Panc1 (cell line): ENCODE measurements around the gene RALGAPA1. TPM values are rescaled to one million over a fixed set of nuclear protein-coding genes. Genes with fewer than 3 reads are reported as not detected.
"Not testable (repeated sequence)": the region's sequence is repeated elsewhere in the genome, so short reads cannot be mapped to it uniquely, and the experiment has no call there.

Experiments
- ATAC-seq: fragments of 200-7000 bp; cut with Tn5 transposase; 2 replicates; pipeline ENCODE4 v1.9.1; 2020; ENCODE audit warnings: mild to moderate bottlenecking, moderate library complexity
- BruUV-seq: library from RNA; stranded (reverse); fragments of 400-500 nt; replicated peaks from 2 replicates; lab custom pipeline; 2021; lab: Mats Ljungman, UMichigan
- CTCF ChIA-PET: fragments of 300-600 bp; sonication (Branson Sonifier 250); formaldehyde crosslinking; loops from one replicate; lab custom pipeline; 2022; ENCODE audit warnings: antibody characterized with exemption; lab: Charles Lee
- POLR2A ChIA-PET: fragments of 300-600 bp; sonication (Branson Sonifier 250); formaldehyde crosslinking; loops from one replicate; lab custom pipeline; 2022; ENCODE audit warnings: antibody characterized with exemption; lab: Charles Lee
- DNase-seq: peaks from one replicate; pipeline ENCODE4 v3.0.0-alpha.2; 2010; ENCODE audit warnings: low read depth, low spot score
- H3K27ac ChIP-seq: 2 replicates; pipeline ENCODE4 v1.5.1; 2011; ENCODE audit warnings: mild to moderate bottlenecking, low read length, inconsistent platforms
- H3K27me3 ChIP-seq: fragments of 200-500 bp; sonication (Bioruptor generic); 2 replicates; pipeline ENCODE4 v1.6.0; 2014; ENCODE audit warnings: low read length, inconsistent platforms; ENCODE audit not compliant: control insufficient read depth, insufficient read depth
- H3K36me3 ChIP-seq: fragments of 200-500 bp; sonication (Bioruptor generic); 2 replicates; pipeline ENCODE4 v1.5.1; 2014; ENCODE audit warnings: inconsistent platforms, mild to moderate bottlenecking, low read length, moderate library complexity; ENCODE audit not compliant: control insufficient read depth, insufficient read depth
- H3K4me1 ChIP-seq: 2 replicates; pipeline ENCODE4 v1.5.1; 2011; ENCODE audit warnings: inconsistent platforms, mild to moderate bottlenecking, low read length, moderate library complexity; ENCODE audit not compliant: control insufficient read depth, insufficient read depth
- H3K4me3 ChIP-seq, 2 experiments: 2 replicates each; pipeline ENCODE4 v1.5.1; 2011 to 2012; ENCODE audit warnings: low read depth in 2 of 2, low read length in 2 of 2, mild to moderate bottlenecking in 2 of 2, inconsistent platforms in 1 of 2, moderate library complexity in 1 of 2
- H3K9me3 ChIP-seq: fragments of 200-500 bp; sonication (Bioruptor generic); 2 replicates; pipeline ENCODE4 v1.5.1; 2014; ENCODE audit warnings: low read depth, mild to moderate bottlenecking, inconsistent platforms, low read length, moderate library complexity; ENCODE audit not compliant: control insufficient read depth, insufficient read depth
- POLR2AphosphoS5 ChIP-seq: IDR thresholded peaks from 2 replicates; pipeline ENCODE4 v1.6.1; 2012; ENCODE audit warnings: mild to moderate bottlenecking, low read depth, low read length, moderate library complexity
- SIN3A ChIP-seq: IDR thresholded peaks from 2 replicates; pipeline ENCODE4 v1.6.1; 2012; ENCODE audit warnings: low read depth, mild to moderate bottlenecking, low read length, moderate library complexity, borderline replicate concordance; ENCODE audit not compliant: insufficient read depth
- TCF7L2 ChIP-seq: IDR thresholded peaks from 2 replicates; pipeline ENCODE4 v1.6.1; 2011; ENCODE audit warnings: mild to moderate bottlenecking, low read depth, low read length, inconsistent platforms
- in situ Hi-C: cut with HindIII; loops from 2 replicates; pipeline ENCODE4 v1.10.0; 2016; ENCODE audit warnings: low sequenced_read_pairs, low pct_unique_long_range_greater_than_20kb
- intact Hi-C: fragments of 100-400 bp; cut with micrococcal nuclease; formaldehyde crosslinking; loops from one replicate; pipeline ENCODE4 v1.10.0; 2022; ENCODE audit not compliant: unreplicated experiment
- total RNA-seq: library from RNA; stranded (reverse); gene quantifications from one replicate; pipeline ENCODE4 v1.2.1, GENCODE V29; 2021; ENCODE audit not compliant: unreplicated experiment
- TF ChIP-seq, protein P1 (sequence below), 2 experiments: IDR thresholded peaks; 2 replicates each; pipeline ENCODE4 v1.6.1; 2011 to 2012; ENCODE audit warnings: low read depth in 2 of 2, control low read depth in 1 of 2, low read length in 1 of 2, mild to moderate bottlenecking in 1 of 2, moderate library complexity in 1 of 2; ENCODE audit not compliant: insufficient read depth in 1 of 2
- TF ChIP-seq, protein P2 (sequence below): fragments of 450-650 bp; IDR thresholded peaks from 2 replicates; pipeline ENCODE4 v1.5.1; 2017; ENCODE audit warnings: mild to moderate bottlenecking

RALGAPA1 gene
- total RNA-seq, 1 experiment from 2014 or later: 31.5 TPM

DNA sequence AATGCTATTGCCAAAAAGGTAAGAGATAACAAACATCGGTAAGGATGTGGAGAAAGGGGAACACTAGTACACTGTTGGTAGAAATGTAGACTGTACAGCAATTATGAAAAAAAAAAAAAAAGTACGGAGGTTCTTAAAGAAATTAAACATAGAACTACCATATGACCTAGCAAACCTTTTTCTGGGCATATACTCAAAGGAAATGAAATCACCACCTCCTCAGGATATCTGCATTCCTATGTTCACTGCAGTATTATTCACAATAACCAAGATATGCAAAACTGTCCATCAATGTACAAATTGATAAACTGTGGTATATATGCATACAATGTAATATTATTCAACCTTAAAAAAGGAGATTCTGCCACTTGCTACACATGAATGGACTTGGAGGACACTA, 214.5 kb downstream of the RALGAPA1 start:
- H3K27ac ChIP-seq: no peak overlapping the region
- H3K4me1 ChIP-seq: no peaks in the 10 kb centered on the region
- BruUV-seq: no TSS peak
- ChIA-PET POLR2A (no interaction called here), CTCF (no interaction called here)
- no peak for ATAC-seq
- H3K9me3 ChIP-seq: no peaks in the 10 kb centered on the region
- intact Hi-C loops: no loop called here
- in situ Hi-C loops: no loop called here
- DNase-seq: no peak
- H3K36me3 ChIP-seq: no peaks in the 10 kb centered on the region
- no peak overlapping the region for H3K4me3 ChIP-seq
- TF ChIP-seq POLR2AphosphoS5 (no peak), SIN3A (no peak), TCF7L2 (no peak)
- TF ChIP-seq, protein P1, sequence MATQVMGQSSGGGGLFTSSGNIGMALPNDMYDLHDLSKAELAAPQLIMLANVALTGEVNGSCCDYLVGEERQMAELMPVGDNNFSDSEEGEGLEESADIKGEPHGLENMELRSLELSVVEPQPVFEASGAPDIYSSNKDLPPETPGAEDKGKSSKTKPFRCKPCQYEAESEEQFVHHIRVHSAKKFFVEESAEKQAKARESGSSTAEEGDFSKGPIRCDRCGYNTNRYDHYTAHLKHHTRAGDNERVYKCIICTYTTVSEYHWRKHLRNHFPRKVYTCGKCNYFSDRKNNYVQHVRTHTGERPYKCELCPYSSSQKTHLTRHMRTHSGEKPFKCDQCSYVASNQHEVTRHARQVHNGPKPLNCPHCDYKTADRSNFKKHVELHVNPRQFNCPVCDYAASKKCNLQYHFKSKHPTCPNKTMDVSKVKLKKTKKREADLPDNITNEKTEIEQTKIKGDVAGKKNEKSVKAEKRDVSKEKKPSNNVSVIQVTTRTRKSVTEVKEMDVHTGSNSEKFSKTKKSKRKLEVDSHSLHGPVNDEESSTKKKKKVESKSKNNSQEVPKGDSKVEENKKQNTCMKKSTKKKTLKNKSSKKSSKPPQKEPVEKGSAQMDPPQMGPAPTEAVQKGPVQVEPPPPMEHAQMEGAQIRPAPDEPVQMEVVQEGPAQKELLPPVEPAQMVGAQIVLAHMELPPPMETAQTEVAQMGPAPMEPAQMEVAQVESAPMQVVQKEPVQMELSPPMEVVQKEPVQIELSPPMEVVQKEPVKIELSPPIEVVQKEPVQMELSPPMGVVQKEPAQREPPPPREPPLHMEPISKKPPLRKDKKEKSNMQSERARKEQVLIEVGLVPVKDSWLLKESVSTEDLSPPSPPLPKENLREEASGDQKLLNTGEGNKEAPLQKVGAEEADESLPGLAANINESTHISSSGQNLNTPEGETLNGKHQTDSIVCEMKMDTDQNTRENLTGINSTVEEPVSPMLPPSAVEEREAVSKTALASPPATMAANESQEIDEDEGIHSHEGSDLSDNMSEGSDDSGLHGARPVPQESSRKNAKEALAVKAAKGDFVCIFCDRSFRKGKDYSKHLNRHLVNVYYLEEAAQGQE (IDR thresholded peaks at IDR 0.05; ENCODE audit: insufficient read depth in 1 of 2, low read depth in 2 of 2, low read length in 1 of 2): no peak
- TF ChIP-seq, protein P2, sequence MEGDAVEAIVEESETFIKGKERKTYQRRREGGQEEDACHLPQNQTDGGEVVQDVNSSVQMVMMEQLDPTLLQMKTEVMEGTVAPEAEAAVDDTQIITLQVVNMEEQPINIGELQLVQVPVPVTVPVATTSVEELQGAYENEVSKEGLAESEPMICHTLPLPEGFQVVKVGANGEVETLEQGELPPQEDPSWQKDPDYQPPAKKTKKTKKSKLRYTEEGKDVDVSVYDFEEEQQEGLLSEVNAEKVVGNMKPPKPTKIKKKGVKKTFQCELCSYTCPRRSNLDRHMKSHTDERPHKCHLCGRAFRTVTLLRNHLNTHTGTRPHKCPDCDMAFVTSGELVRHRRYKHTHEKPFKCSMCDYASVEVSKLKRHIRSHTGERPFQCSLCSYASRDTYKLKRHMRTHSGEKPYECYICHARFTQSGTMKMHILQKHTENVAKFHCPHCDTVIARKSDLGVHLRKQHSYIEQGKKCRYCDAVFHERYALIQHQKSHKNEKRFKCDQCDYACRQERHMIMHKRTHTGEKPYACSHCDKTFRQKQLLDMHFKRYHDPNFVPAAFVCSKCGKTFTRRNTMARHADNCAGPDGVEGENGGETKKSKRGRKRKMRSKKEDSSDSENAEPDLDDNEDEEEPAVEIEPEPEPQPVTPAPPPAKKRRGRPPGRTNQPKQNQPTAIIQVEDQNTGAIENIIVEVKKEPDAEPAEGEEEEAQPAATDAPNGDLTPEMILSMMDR: no peak
- H3K27me3 ChIP-seq: no peaks in the 10 kb centered on the region

DNA sequence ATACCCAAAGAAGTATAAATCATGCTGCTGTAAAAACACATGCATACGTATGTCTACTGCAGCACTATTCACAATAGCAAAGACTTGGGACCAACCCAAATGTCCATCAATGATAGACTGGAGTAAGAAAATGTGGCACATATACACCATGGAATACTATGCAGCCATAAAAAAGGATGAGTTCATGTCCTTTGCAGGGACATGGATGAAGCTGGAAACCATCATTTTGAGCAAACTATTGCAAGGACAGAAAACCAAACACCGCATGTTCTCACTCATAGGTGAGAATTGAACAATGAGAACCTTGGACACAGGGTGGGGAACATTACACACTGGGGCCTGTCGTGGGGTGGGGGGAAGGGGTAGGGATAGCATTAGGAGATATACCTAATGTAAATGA, 221.7 kb downstream of the RALGAPA1 start:
- H3K9me3 ChIP-seq, CTCF ChIA-PET, H3K27me3 ChIP-seq, H3K36me3 ChIP-seq, POLR2A ChIA-PET, H3K4me3 ChIP-seq, in situ Hi-C loops, intact Hi-C loops, BruUV-seq, DNase-seq, ATAC-seq, H3K4me1 ChIP-seq, H3K27ac ChIP-seq: not testable (repeated sequence)

DNA sequence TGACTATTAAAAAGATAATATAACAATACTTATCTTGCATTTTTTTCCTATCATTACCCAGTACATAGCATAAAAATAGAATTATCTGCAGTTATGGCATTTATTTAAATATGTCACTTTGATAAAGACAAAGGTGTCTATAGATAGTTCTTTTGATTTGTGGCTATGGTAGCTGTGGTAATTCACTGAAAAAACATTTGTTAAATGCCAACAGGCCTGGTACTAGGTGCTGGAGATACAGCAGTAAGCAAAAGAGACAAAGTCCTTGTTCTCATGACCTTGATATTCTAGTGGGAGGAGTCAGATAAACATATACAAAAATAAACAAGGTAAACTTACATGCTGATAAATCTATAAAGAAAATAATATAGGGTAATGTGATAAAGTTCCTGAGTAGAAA, 230.5 kb downstream of the RALGAPA1 start:
- Histone ChIP-seq H3K27ac (no peak overlapping the region), H3K4me3 (no peak overlapping the region), H3K4me1 (no peaks in the 10 kb centered on the region), H3K36me3 (no peaks in the 10 kb centered on the region), H3K9me3 (no peaks in the 10 kb centered on the region), H3K27me3 (no peaks in the 10 kb centered on the region)
- no TSS peak for BruUV-seq
- in situ Hi-C loops: no loop called here
- TF ChIP-seq, protein P2: no peak
- TF ChIP-seq, protein P1 (IDR thresholded peaks at IDR 0.05; ENCODE audit: insufficient read depth in 1 of 2, low read depth in 2 of 2, low read length in 1 of 2): no peak
- no peak for TF ChIP-seq POLR2AphosphoS5
- POLR2A ChIA-PET: no interaction called here
- DNase-seq (no peak), ATAC-seq (no peak)
- intact Hi-C loops: no loop called here
- CTCF ChIA-PET: no interaction called here
